ENCODE results near the gene ADGRB2. TPM values are rescaled to one million over a fixed set of nuclear protein-coding genes. Genes with fewer than 3 reads are reported as not detected.

Gene ADGRB2
- total and polyA plus RNA-seq, 8 donors = 0.61 to 4.9 (median 1.9) TPM; not detected in 1

DNA sequence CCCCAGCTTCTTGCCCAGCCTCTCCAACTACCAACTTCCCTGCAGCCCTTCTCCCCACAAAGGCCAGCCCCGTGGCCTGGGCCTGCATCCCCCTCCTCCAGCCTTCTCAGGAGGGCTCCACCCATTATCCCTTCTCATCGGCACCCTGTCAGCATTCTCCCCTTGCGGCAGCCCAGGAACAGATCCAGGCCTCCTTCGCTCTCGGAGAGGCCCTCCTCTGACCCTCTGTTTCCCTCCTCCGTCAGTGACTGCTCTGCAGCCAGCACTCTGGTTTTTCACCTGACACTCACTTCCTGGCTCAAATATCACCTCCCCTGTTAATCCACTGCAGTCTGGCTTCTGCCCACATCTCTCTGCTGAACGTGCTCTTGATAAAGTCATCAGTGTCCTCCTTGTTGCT is 17.5 kb downstream of the ADGRB2 start:
- WGBS, 5 donors = 59 to 74% (median 67%) methylated on average over 7 of the region's 7 CpGs
- Histone ChIP-seq H3K4me1 (peaks cover 0 to 11% (median 7%) of the 10 kb centered on the region in 4 donors), H3K4me3 (no peak overlapping the region), H3K9me3 (no peaks in the 10 kb centered on the region), H3K27me3 (no peaks in the 10 kb centered on the region), H3K27ac (no peak overlapping the region), H3K36me3 (no peaks in the 10 kb centered on the region)
- intact Hi-C loops (cut with DNase I; ENCODE audit: low total_unique reads) = no loop called here
- DNase-seq = no peak
- TF ChIP-seq POLR2AphosphoS5 (IDR thresholded peaks at IDR 0.05) (no peak), POLR2A (IDR thresholded peaks at IDR 0.05) (no peak), EP300 (IDR thresholded peaks at IDR 0.05) (no peak)
- TF ChIP-seq, protein P1, sequence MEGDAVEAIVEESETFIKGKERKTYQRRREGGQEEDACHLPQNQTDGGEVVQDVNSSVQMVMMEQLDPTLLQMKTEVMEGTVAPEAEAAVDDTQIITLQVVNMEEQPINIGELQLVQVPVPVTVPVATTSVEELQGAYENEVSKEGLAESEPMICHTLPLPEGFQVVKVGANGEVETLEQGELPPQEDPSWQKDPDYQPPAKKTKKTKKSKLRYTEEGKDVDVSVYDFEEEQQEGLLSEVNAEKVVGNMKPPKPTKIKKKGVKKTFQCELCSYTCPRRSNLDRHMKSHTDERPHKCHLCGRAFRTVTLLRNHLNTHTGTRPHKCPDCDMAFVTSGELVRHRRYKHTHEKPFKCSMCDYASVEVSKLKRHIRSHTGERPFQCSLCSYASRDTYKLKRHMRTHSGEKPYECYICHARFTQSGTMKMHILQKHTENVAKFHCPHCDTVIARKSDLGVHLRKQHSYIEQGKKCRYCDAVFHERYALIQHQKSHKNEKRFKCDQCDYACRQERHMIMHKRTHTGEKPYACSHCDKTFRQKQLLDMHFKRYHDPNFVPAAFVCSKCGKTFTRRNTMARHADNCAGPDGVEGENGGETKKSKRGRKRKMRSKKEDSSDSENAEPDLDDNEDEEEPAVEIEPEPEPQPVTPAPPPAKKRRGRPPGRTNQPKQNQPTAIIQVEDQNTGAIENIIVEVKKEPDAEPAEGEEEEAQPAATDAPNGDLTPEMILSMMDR (IDR thresholded peaks at IDR 0.05) = no peak

DNA sequence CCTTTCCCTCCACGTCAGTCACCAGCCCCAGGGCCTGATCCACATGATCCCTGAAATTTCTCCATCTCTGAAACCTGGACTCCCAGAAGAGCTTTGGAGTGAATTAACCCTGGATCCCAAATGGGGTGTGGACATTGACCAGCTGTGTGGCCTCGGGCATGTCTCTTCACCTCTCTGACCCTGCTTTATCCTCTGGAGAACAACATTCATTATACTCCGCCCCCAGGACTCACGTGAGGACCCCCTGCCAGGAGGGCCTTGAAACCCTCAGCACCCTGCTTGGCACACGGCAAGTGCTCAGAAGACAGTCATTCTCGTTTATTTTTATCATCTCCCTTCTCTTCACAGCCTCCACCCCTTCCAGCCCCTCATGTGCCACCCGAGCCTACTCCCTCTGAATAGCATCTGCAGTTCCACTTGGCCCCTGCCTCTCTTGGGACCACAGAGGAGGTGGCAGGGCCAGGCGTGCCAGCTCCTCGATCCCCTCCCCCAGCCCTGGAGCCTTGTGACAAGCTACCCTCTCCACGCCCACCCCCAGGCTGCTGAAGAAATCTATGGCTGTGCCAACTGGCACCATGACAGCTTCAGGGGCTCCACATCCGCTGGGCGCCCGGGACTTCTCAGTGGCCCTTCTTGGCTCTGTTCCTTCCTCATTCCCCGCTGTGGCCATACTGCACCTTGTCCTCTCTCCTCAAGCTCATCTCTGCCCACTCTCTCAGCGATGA is 18.0 kb downstream of the ADGRB2 start:
- TF ChIP-seq POLR2A (IDR thresholded peaks at IDR 0.05) (no peak), EP300 (IDR thresholded peaks at IDR 0.05) (no peak), POLR2AphosphoS5 (IDR thresholded peaks at IDR 0.05) (no peak)
- TF ChIP-seq, protein P1 (IDR thresholded peaks at IDR 0.05) = no peak
- no peak overlapping the region for H3K4me3 ChIP-seq
- intact Hi-C loops (cut with DNase I; ENCODE audit: low total_unique reads) = no loop called here
- no peaks in the 10 kb centered on the region for H3K36me3 ChIP-seq
- no peak overlapping the region for H3K27ac ChIP-seq
- no peaks in the 10 kb centered on the region for H3K27me3 ChIP-seq
- 55 to 68% (median 61%) methylated on average over 14 to 15 of the region's 15 CpGs for WGBS, 5 donors
- no peaks in the 10 kb centered on the region for H3K9me3 ChIP-seq
- H3K4me1 ChIP-seq = peaks cover 0 to 11% (median 7%) of the 10 kb centered on the region in 4 donors
- peak in 1 of 2 donors; percentile 62 for DNase-seq

DNA sequence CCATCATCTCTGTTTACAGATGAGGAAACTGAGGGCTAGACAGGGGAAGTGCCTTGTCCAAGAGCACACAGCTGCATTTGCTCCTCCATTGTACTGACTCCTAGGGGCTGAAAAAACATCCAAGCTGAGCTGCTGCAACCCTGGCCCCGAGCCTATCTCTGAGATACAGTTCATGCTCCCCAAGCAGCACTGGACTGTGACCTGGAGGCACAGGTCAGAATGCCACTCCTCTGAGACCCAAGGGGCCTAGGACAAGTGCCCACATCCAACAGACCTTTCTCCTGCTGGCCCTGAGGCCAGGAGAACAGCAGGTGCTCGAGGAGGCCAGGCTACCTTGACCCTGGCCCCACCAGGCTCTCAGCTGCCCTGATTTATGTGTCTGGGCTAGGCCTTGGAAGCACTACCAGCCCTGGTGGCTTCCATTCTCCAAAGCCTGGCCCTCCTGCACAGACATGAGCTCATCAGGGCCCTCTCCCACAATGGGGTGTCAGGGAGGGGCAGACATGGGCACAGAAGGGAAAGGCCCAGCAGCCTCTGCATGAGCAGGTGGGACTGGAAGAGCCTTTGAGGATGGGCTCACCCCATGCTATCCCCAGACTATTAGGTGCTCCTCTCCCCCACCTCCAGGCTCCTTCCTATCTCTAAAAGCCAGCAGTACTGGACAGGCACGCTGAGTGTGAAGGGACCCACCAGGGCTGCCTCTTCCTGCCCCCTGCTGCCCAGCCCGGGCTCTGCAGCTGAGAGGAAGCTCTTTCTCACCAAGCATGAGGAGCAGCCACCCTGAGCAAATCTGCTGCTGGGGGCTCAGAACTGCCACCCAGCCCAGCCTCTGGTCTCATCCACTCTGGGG is 18.8 kb downstream of the ADGRB2 start:
- intact Hi-C loops (cut with DNase I; ENCODE audit: low total_unique reads) = no loop called here
- H3K27ac ChIP-seq = no peak overlapping the region

More for the DNA sequence above, 18.8 kb downstream of the ADGRB2 start:
- TF ChIP-seq, protein P1 (IDR thresholded peaks at IDR 0.05) = peak in 5 of 7 experiments; percentile 33 to 76 (median 65)
- TF ChIP-seq EP300 (IDR thresholded peaks at IDR 0.05) = no peak
- TF ChIP-seq POLR2AphosphoS5 (IDR thresholded peaks at IDR 0.05) = no peak
- Histone ChIP-seq H3K4me3 (no peak overlapping the region), H3K9me3 (no peaks in the 10 kb centered on the region), H3K4me1 (peaks cover 0 to 11% (median 7%) of the 10 kb centered on the region in 4 donors), H3K36me3 (no peaks in the 10 kb centered on the region), H3K27me3 (no peaks in the 10 kb centered on the region)
- DNase-seq = peak; percentile 75 to 80
- 30 to 49% (median 40%) methylated on average over 4 of the region's 4 CpGs for WGBS, 5 donors
